HEK293 (cell line): ENCODE results near the gene PAXX.

Experiments
- CTCF ChIA-PET: fragments of 350-600 bp; formaldehyde crosslinking; extraction: SDS; loops from one replicate; lab custom pipeline; 2021; ENCODE audit warnings: antibody characterized with exemption; lab: Yijun Ruan, JAX
- POLR2A ChIA-PET: fragments of 300-600 bp; formaldehyde crosslinking; extraction: SDS; loops from one replicate; lab custom pipeline; 2020; ENCODE audit warnings: antibody characterized with exemption, inconsistent platforms; lab: Yijun Ruan, JAX
- H3K27ac ChIP-seq: fragments of 200-500 bp; sonication (Bioruptor generic); 2 replicates; pipeline ENCODE4 v1.5.1; 2014; ENCODE audit warnings: low read depth, low read length, control low read depth, inconsistent platforms; ENCODE audit errors: extremely low read depth
- H3K36me3 ChIP-seq, 2 experiments: fragments of 200-500 bp in 1 of 2; sonication (Bioruptor generic) in 1 of 2; 1 replicate in 1 of 2; 2 replicates in 1 of 2; pipeline ENCODE4 v1.5.1; 2014 to 2017; ENCODE audit warnings: inconsistent platforms in 2 of 2, low read length in 2 of 2; ENCODE audit not compliant: control insufficient read depth in 2 of 2, insufficient read depth in 1 of 2
- H3K4me1 ChIP-seq: fragments of 200-500 bp; sonication (Bioruptor generic); 2 replicates; pipeline ENCODE4 v1.5.1; 2014; ENCODE audit warnings: mild to moderate bottlenecking, low read length, inconsistent platforms; ENCODE audit not compliant: control insufficient read depth, insufficient read depth
- H3K4me3 ChIP-seq: 2 replicates; pipeline ENCODE4 v1.5.1; 2011; ENCODE audit warnings: low read depth, mild to moderate bottlenecking, control low read depth, low read length, moderate library complexity
- H3K9me3 ChIP-seq: fragments of 200-500 bp; sonication (Bioruptor generic); 2 replicates; pipeline ENCODE4 v1.5.1; 2014; ENCODE audit warnings: low read depth, low read length, inconsistent platforms; ENCODE audit not compliant: control insufficient read depth, insufficient read depth
- BCL6B ChIP-seq: fragments of 450-650 bp; formaldehyde crosslinking; IDR thresholded peaks from 2 replicates; pipeline ENCODE4 v1.5.1; 2017; ENCODE audit warnings: missing biosample characterization, missing genetic modification characterization
- HOXC10 ChIP-seq: sonication (generic); formaldehyde crosslinking; IDR thresholded peaks from 2 replicates; pipeline ENCODE4 v1.8.1; 2023; ENCODE audit warnings: mild to moderate bottlenecking, missing genetic modification reagents
- IKZF3 ChIP-seq: fragments of 450-650 bp; IDR thresholded peaks from 2 replicates; pipeline ENCODE4 v1.5.0; 2018; ENCODE audit warnings: missing biosample characterization, mild to moderate bottlenecking, missing genetic modification characterization, moderate library complexity
- PBX3 ChIP-seq: sonication (generic); formaldehyde crosslinking; IDR thresholded peaks from 2 replicates; pipeline ENCODE4 v1.8.1; 2022; ENCODE audit warnings: mild to moderate bottlenecking, moderate library complexity, missing genetic modification reagents
- TRIM28 ChIP-seq: IDR thresholded peaks from 2 replicates; pipeline ENCODE4 v1.6.1; 2011; ENCODE audit warnings: low read length, control low read depth, borderline replicate concordance
- ZBTB48 ChIP-seq: fragments of 450-650 bp; formaldehyde crosslinking; IDR thresholded peaks from 2 replicates; pipeline ENCODE4 v1.5.1; 2016; ENCODE audit warnings: missing biosample characterization, missing genetic modification characterization
- ZNF184 ChIP-seq: fragments of 450-650 bp; IDR thresholded peaks from 2 replicates; pipeline ENCODE4 v1.5.1; 2018; ENCODE audit warnings: missing biosample characterization, mild to moderate bottlenecking, missing genetic modification characterization
- ZNF302 ChIP-seq: fragments of 450-650 bp; formaldehyde crosslinking; IDR thresholded peaks from 2 replicates; pipeline ENCODE4 v1.5.1; 2016; ENCODE audit warnings: missing biosample characterization, missing genetic modification characterization, low read depth
- ZNF398 ChIP-seq: fragments of 450-650 bp; formaldehyde crosslinking; IDR thresholded peaks from 2 replicates; pipeline ENCODE4 v1.5.1; 2017; ENCODE audit warnings: missing biosample characterization, missing genetic modification characterization
- ZNF423 ChIP-seq: fragments of 450-650 bp; formaldehyde crosslinking; IDR thresholded peaks from 2 replicates; pipeline ENCODE4 v1.5.1; 2016; ENCODE audit warnings: missing biosample characterization, missing genetic modification characterization
- ZNF473 ChIP-seq: fragments of 450-650 bp; formaldehyde crosslinking; IDR thresholded peaks from 2 replicates; pipeline ENCODE4 v1.5.1; 2017; ENCODE audit warnings: missing biosample characterization, missing genetic modification characterization
- ZNF488 ChIP-seq: fragments of 450-650 bp; formaldehyde crosslinking; IDR thresholded peaks from 2 replicates; pipeline ENCODE4 v1.5.1; 2016; ENCODE audit warnings: missing biosample characterization, missing genetic modification characterization
- ZNF548 ChIP-seq: fragments of 450-650 bp; formaldehyde crosslinking; IDR thresholded peaks from 2 replicates; pipeline ENCODE4 v1.5.1; 2016; ENCODE audit warnings: missing biosample characterization, missing genetic modification characterization
- ZNF560 ChIP-seq: fragments of 450-650 bp; formaldehyde crosslinking; IDR thresholded peaks from 2 replicates; pipeline ENCODE4 v1.5.1; 2017; ENCODE audit warnings: missing biosample characterization, missing genetic modification characterization, borderline replicate concordance
- ZNF639 ChIP-seq: fragments of 450-650 bp; formaldehyde crosslinking; IDR thresholded peaks from 2 replicates; pipeline ENCODE4 v1.5.1; 2016; ENCODE audit warnings: missing biosample characterization, missing genetic modification characterization
- ZNF670 ChIP-seq: fragments of 450-650 bp; formaldehyde crosslinking; IDR thresholded peaks from 2 replicates; pipeline ENCODE4 v1.5.1; 2016; ENCODE audit warnings: missing biosample characterization, missing genetic modification characterization, low read depth
- ZNF677 ChIP-seq: fragments of 450-650 bp; IDR thresholded peaks from 2 replicates; pipeline ENCODE4 v1.5.0; 2018; ENCODE audit warnings: missing biosample characterization, mild to moderate bottlenecking, missing genetic modification characterization, moderate library complexity
- ZNF707 ChIP-seq: fragments of 450-650 bp; formaldehyde crosslinking; IDR thresholded peaks from 2 replicates; pipeline ENCODE4 v1.5.1; 2016; ENCODE audit warnings: missing biosample characterization, missing genetic modification characterization

PAXX gene

GRCh38 chr9:136950656-136951276 lies 41.5 kb upstream of the PAXX start:
- CTCF ChIA-PET = interaction anchor here (0.9 to 1.4 kb wide), 3 partner anchors 25 to 84 kb away, joined by 3 to 5 read pairs (median 4); partner anchors contain the start of gene PAXX
- no peaks in the 10 kb centered on the region; the same call in 1 of the 2 replicates for H3K4me1 ChIP-seq
- TF ChIP-seq ZNF302 (no peak), ZNF560 (no peak), ZNF639 (tag by site-specific recombination) (no peak), ZNF707 (tag by site-specific recombination) (no peak), ZNF488 (tag by site-specific recombination) (no peak), ZNF670 (no peak), ZBTB48 (tag by site-specific recombination) (no peak), PBX3 (CRISPR knock-in tag) (no peak), ZNF548 (tag by site-specific recombination) (no peak), ZNF423 (no peak), ZNF184 (no peak), TRIM28 (no peak), BCL6B (tag by site-specific recombination) (no peak), ZNF398 (tag by site-specific recombination) (no peak), IKZF3 (tag by site-specific recombination) (no peak), HOXC10 (no peak), ZNF473 (tag by site-specific recombination) (no peak), ZNF677 (no peak)
- no peaks in the 10 kb centered on the region for H3K36me3 ChIP-seq
- H3K4me3 ChIP-seq = no peak overlapping the region; the same call in 1 of the 2 replicates
- H3K9me3 ChIP-seq = no peaks in the 10 kb centered on the region
- peak overlapping the region; percentile 76; the same call in 1 of the 2 replicates for H3K27ac ChIP-seq
- POLR2A ChIA-PET = interaction anchor here (0.5 to 4.9 kb wide), 5 partner anchors 15 to 136 kb away, joined by 3 to 24 read pairs (median 3); partner anchors contain the start of genes PAXX and SAPCD2
